ENCODE data around the gene OR11G2. TPM values are rescaled to one million over a fixed set of nuclear protein-coding genes. Genes with fewer than 3 reads are reported as not detected.
"Not testable (repeated sequence)": the region's sequence is repeated elsewhere in the genome, so short reads cannot be mapped to it uniquely, and the experiment has no call there.

The OR11G2 gene
- not detected for total RNA-seq

- H3K27me3 Mint-ChIP-seq (ENCODE audit: low read depth): peaks cover 7% of the 10 kb centered on the region
- H3K4me1 Mint-ChIP-seq (ENCODE audit: low read depth): no peaks in the 10 kb centered on the region
- no peak within 1 kb of the TSS for H3K4me3 Mint-ChIP-seq
- no peak within 1 kb of the TSS for H3K27ac Mint-ChIP-seq
- no peak for DNase-seq
- no peak for ATAC-seq (replicated peaks in 1 of 2)
- H3K36me3 Mint-ChIP-seq (ENCODE audit: insufficient read depth in 2 of 2): peaks cover 0 to 2% of the 10 kb centered on the region in 2 donors
- peaks cover 0 to 2% of the 10 kb centered on the region in 2 donors for H3K9me3 Mint-ChIP-seq
These were observed at the start of gene OR11G2 for GRCh38 chr14:20190596-20190995. TSS of gene OR11G2 (plus strand) at chr14:20190896. CDS start at chr14:20197438, 6,542 bp downstream.

GRCh38 chr14:20143911-20144310, 46.8 kb upstream of the OR11G2 start:
- Mint-ChIP-seq H3K4me1 (ENCODE audit: low read depth) (no peaks in the 10 kb centered on the region), H3K4me3 (no peak overlapping the region), H3K27ac (no peak overlapping the region), H3K36me3 (ENCODE audit: insufficient read depth in 2 of 2) (no peaks in the 10 kb centered on the region), H3K9me3 (no peaks in the 10 kb centered on the region), H3K27me3 (ENCODE audit: low read depth) (no peaks in the 10 kb centered on the region)
- ATAC-seq (replicated peaks in 1 of 2) (no peak), DNase-seq (no peak)

DNA sequence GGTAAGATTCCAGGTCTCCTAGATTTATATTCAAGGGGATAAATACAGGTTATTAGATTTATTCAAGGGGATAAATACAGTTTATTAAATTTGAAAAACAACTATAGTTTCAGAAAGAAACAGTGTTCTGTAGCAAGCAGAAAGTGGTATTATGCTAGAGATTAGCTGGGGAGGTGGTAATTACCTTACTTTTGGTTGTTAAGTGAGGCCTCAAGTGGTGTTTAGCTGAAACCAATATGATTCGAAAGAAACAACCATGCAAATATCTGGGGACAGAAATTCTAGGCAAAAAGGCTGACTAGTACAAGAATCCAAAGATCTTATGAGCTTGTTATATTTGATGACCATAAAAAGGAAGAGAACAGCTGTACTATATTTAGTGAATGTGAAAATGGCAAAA, 45.9 kb upstream of the OR11G2 start:
- H3K27ac Mint-ChIP-seq: no peak overlapping the region
- no peaks in the 10 kb centered on the region for H3K27me3 Mint-ChIP-seq (ENCODE audit: low read depth)
- H3K4me3 Mint-ChIP-seq: no peak overlapping the region
- H3K4me1 Mint-ChIP-seq (ENCODE audit: low read depth): no peaks in the 10 kb centered on the region
- DNase-seq: no peak
- H3K36me3 Mint-ChIP-seq (ENCODE audit: insufficient read depth in 2 of 2): no peaks in the 10 kb centered on the region
- H3K9me3 Mint-ChIP-seq: no peaks in the 10 kb centered on the region
- ATAC-seq (replicated peaks in 1 of 2): no peak

GRCh38 chr14:20164462-20164861, 26.2 kb upstream of the OR11G2 start:
- H3K27ac Mint-ChIP-seq: no peak overlapping the region
- DNase-seq: no peak
- H3K9me3 Mint-ChIP-seq: peaks cover 9 to 13% of the 10 kb centered on the region in 2 donors
- H3K36me3 Mint-ChIP-seq (ENCODE audit: insufficient read depth in 2 of 2): no peaks in the 10 kb centered on the region
- H3K27me3 Mint-ChIP-seq (ENCODE audit: low read depth): no peaks in the 10 kb centered on the region
- ATAC-seq (replicated peaks in 1 of 2): no peak
- H3K4me3 Mint-ChIP-seq: no peak overlapping the region
- no peaks in the 10 kb centered on the region for H3K4me1 Mint-ChIP-seq (ENCODE audit: low read depth)

DNA sequence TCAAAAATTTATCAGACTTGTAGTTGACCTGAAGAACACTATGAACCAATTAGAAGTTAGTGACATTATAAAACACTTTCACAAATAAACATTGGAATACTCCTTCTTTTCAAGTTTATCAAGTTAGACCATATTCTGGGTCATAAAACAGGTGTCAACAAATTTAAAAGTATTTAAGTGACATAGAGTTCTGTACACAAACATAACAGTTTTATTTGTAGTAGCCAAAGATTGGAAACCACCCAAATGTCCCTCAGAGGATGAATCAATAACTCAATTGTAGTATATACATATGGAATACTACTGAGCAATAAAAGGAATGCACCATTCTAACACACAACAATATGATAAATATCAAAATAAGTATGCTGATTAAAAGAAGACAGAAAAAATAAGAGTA, 23.6 kb upstream of the OR11G2 start:
- Mint-ChIP-seq H3K9me3 (peaks cover 9 to 13% of the 10 kb centered on the region in 2 donors), H3K27me3 (ENCODE audit: low read depth) (peaks cover 6% of the 10 kb centered on the region), H3K4me3 (no peak overlapping the region), H3K36me3 (ENCODE audit: insufficient read depth in 2 of 2) (no peaks in the 10 kb centered on the region), H3K4me1 (ENCODE audit: low read depth) (no peaks in the 10 kb centered on the region), H3K27ac (no peak overlapping the region)
- DNase-seq (no peak), ATAC-seq (replicated peaks in 1 of 2) (no peak)

GRCh38 chr14:20169852-20170251, 20.8 kb upstream of the OR11G2 start:
- not testable (repeated sequence) for H3K9me3 Mint-ChIP-seq; H3K27me3 Mint-ChIP-seq (ENCODE audit: low read depth); DNase-seq; H3K4me3 Mint-ChIP-seq; ATAC-seq (replicated peaks in 1 of 2); H3K4me1 Mint-ChIP-seq (ENCODE audit: low read depth); H3K27ac Mint-ChIP-seq; H3K36me3 Mint-ChIP-seq (ENCODE audit: insufficient read depth in 2 of 2)

DNA sequence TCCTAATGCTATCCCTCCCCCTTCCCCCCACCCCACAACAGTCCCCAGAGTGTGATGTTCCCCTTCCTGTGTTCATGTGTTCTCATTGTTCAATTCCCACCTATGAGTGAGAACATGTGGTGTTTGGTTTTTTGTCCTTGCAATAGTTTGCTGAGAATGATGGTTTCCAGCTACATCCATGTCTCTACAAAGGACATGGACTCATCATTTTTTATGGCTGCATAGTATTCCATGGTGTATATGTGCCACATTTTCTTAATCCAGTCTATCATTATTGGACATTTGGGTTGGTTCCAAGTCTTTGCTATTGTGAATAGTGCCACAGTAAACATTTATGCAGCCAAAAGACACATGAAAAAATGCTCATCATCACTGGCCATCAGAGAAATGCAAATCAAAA, 16.5 kb upstream of the OR11G2 start:
- not testable (repeated sequence) for H3K27me3 Mint-ChIP-seq (ENCODE audit: low read depth); DNase-seq; H3K27ac Mint-ChIP-seq; H3K4me1 Mint-ChIP-seq (ENCODE audit: low read depth); H3K9me3 Mint-ChIP-seq; H3K36me3 Mint-ChIP-seq (ENCODE audit: insufficient read depth in 2 of 2); ATAC-seq (replicated peaks in 1 of 2); H3K4me3 Mint-ChIP-seq

DNA sequence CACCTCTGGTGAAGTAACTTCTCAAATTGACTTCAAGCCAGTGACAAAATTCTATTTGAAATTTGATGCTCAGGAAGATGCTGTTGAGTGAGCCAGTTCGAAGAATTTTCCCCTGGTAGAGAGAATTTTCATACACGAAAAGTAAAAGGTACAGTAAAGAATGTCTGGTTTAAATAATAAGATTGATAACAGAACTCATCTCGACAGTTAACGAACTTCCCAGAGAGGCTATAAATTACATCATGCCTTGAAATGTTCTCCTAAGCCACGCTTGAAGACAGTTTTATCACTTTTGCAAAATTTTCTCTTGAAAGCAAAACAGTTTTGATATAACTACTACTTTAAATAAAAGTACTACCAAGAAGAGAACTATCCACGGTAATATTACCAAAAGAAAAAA, 14.4 kb upstream of the OR11G2 start:
- no peaks in the 10 kb centered on the region for H3K4me1 Mint-ChIP-seq (ENCODE audit: low read depth)
- no peaks in the 10 kb centered on the region for H3K9me3 Mint-ChIP-seq
- DNase-seq: no peak
- no peak overlapping the region for H3K27ac Mint-ChIP-seq
- no peaks in the 10 kb centered on the region for H3K27me3 Mint-ChIP-seq (ENCODE audit: low read depth)
- H3K4me3 Mint-ChIP-seq: no peak overlapping the region
- no peak for ATAC-seq (replicated peaks in 1 of 2)
- H3K36me3 Mint-ChIP-seq (ENCODE audit: insufficient read depth in 2 of 2): no peaks in the 10 kb centered on the region

- Mint-ChIP-seq H3K9me3 (peaks cover 0 to 2% of the 10 kb centered on the region in 2 donors), H3K27ac (no peak overlapping the region), H3K27me3 (ENCODE audit: low read depth) (no peaks in the 10 kb centered on the region), H3K4me1 (ENCODE audit: low read depth) (no peaks in the 10 kb centered on the region), H3K36me3 (ENCODE audit: insufficient read depth in 2 of 2) (no peaks in the 10 kb centered on the region), H3K4me3 (no peak overlapping the region)
- ATAC-seq (replicated peaks in 1 of 2): no peak
- no peak for DNase-seq
These were observed 13.2 kb upstream of the OR11G2 start for GRCh38 chr14:20177433-20177974.

GRCh38 chr14:20179218-20179617, 11.5 kb upstream of the OR11G2 start:
- Mint-ChIP-seq H3K4me3 (no peak overlapping the region), H3K27ac (no peak overlapping the region), H3K36me3 (ENCODE audit: insufficient read depth in 2 of 2) (no peaks in the 10 kb centered on the region), H3K4me1 (ENCODE audit: low read depth) (no peaks in the 10 kb centered on the region), H3K9me3 (peaks cover 0 to 2% of the 10 kb centered on the region in 2 donors), H3K27me3 (ENCODE audit: low read depth) (no peaks in the 10 kb centered on the region)
- ATAC-seq (replicated peaks in 1 of 2) (no peak), DNase-seq (no peak)

- no peak for ATAC-seq (replicated peaks in 1 of 2)
- Mint-ChIP-seq H3K36me3 (ENCODE audit: insufficient read depth in 2 of 2) (no peaks in the 10 kb centered on the region), H3K4me1 (ENCODE audit: low read depth) (no peaks in the 10 kb centered on the region), H3K27me3 (ENCODE audit: low read depth) (no peaks in the 10 kb centered on the region), H3K4me3 (no peak overlapping the region), H3K9me3 (peaks cover 0 to 2% of the 10 kb centered on the region in 2 donors), H3K27ac (no peak overlapping the region)
- DNase-seq: no peak
These were observed 10.8 kb upstream of the OR11G2 start for GRCh38 chr14:20179880-20180279.

- peaks cover 0 to 2% of the 10 kb centered on the region in 2 donors for H3K9me3 Mint-ChIP-seq
- no peaks in the 10 kb centered on the region for H3K36me3 Mint-ChIP-seq (ENCODE audit: insufficient read depth in 2 of 2)
- DNase-seq (no peak), ATAC-seq (replicated peaks in 1 of 2) (no peak)
- no peak overlapping the region for H3K4me3 Mint-ChIP-seq
- H3K27me3 Mint-ChIP-seq (ENCODE audit: low read depth): no peaks in the 10 kb centered on the region
- no peaks in the 10 kb centered on the region for H3K4me1 Mint-ChIP-seq (ENCODE audit: low read depth)
- H3K27ac Mint-ChIP-seq: no peak overlapping the region
These were observed 10.2 kb upstream of the OR11G2 start for GRCh38 chr14:20180486-20180885.

GRCh38 chr14:20184181-20184580, 6.5 kb upstream of the OR11G2 start:
- no peak overlapping the region for H3K27ac Mint-ChIP-seq
- no peak overlapping the region for H3K4me3 Mint-ChIP-seq
- ATAC-seq (replicated peaks in 1 of 2) (no peak), DNase-seq (no peak)
- peaks cover 7% of the 10 kb centered on the region for H3K27me3 Mint-ChIP-seq (ENCODE audit: low read depth)
- H3K9me3 Mint-ChIP-seq: peaks cover 2% of the 10 kb centered on the region in 2 donors
- peaks cover 0 to 2% of the 10 kb centered on the region in 2 donors for H3K36me3 Mint-ChIP-seq (ENCODE audit: insufficient read depth in 2 of 2)
- H3K4me1 Mint-ChIP-seq (ENCODE audit: low read depth): no peaks in the 10 kb centered on the region

- Mint-ChIP-seq H3K4me3 (no peak overlapping the region), H3K4me1 (ENCODE audit: low read depth) (no peaks in the 10 kb centered on the region), H3K9me3 (peaks cover 0 to 2% of the 10 kb centered on the region in 2 donors), H3K36me3 (ENCODE audit: insufficient read depth in 2 of 2) (peaks cover 0 to 2% of the 10 kb centered on the region in 2 donors), H3K27me3 (ENCODE audit: low read depth) (peaks cover 5% of the 10 kb centered on the region), H3K27ac (no peak overlapping the region)
- DNase-seq (no peak), ATAC-seq (replicated peaks in 1 of 2) (no peak)
These were observed 700 bp downstream of the OR11G2 start for GRCh38 chr14:20191396-20191795.

All from activated T-cell treated with anti-CD3 and anti-CD28 coated beads, Interleukin-2, amount 50 U/mL, for 72 hours (primary cell).